ENCODE data around the gene ZNF648.

GRCh38 chr1:182052355-182052754 lies 9.2 kb downstream of the ZNF648 start:
- no peak for TF ChIP-seq POLR2AphosphoS5 (IDR thresholded peaks at IDR 0.05; ENCODE audit: insufficient read depth in 1 of 2, low read depth in 1 of 2)
- no peak for TF ChIP-seq CTCF (IDR thresholded peaks at IDR 0.05)

Data from vagina (tissue), 2 donors.